LNCaP clone FGC (cell line): Measurements from ENCODE around the gene FGD2.
"Not testable (repeated sequence)": the region's sequence is repeated elsewhere in the genome, so short reads cannot be mapped to it uniquely, and the experiment has no call there.

ENCODE experiments used
- DNase-seq: peaks from one replicate; pipeline ENCODE4 v3.0.0-alpha.2; 2011; ENCODE audit warnings: low read depth
- H3K4me3 ChIP-seq: 2 replicates; pipeline ENCODE4 v1.5.1; 2011; ENCODE audit warnings: mild to moderate bottlenecking, low read depth, low read length, control low read depth
- TF ChIP-seq, protein P1 (sequence below): IDR thresholded peaks from 2 replicates; pipeline ENCODE4 v1.5.1; 2012; ENCODE audit warnings: mild to moderate bottlenecking; ENCODE audit not compliant: control insufficient read depth, insufficient read depth; ENCODE audit errors: extremely low read depth

The FGD2 gene

DNA sequence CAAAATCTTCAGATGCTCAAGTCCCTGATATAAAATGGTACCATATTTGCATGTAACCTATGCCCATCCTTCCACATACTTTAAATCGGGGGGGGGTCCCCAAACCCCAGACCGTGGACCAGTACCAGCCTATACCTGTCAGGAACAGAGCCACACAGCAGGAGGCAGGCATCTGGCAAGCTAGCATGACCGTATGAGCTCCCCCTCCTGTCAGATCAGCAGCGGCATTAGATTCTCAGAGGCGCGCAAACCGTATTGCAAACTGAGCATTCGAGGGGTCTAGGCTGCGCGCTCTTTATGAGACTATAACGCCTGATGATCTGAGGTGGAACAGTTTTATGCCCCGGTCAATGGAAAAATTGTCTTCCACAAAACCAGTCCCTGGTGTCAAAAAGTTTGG lies 30.7 kb downstream of the FGD2 start:
- DNase-seq, result no peak
- TF ChIP-seq, protein P1, sequence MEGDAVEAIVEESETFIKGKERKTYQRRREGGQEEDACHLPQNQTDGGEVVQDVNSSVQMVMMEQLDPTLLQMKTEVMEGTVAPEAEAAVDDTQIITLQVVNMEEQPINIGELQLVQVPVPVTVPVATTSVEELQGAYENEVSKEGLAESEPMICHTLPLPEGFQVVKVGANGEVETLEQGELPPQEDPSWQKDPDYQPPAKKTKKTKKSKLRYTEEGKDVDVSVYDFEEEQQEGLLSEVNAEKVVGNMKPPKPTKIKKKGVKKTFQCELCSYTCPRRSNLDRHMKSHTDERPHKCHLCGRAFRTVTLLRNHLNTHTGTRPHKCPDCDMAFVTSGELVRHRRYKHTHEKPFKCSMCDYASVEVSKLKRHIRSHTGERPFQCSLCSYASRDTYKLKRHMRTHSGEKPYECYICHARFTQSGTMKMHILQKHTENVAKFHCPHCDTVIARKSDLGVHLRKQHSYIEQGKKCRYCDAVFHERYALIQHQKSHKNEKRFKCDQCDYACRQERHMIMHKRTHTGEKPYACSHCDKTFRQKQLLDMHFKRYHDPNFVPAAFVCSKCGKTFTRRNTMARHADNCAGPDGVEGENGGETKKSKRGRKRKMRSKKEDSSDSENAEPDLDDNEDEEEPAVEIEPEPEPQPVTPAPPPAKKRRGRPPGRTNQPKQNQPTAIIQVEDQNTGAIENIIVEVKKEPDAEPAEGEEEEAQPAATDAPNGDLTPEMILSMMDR, result no peak
- H3K4me3 ChIP-seq, result no peak overlapping the region

DNA sequence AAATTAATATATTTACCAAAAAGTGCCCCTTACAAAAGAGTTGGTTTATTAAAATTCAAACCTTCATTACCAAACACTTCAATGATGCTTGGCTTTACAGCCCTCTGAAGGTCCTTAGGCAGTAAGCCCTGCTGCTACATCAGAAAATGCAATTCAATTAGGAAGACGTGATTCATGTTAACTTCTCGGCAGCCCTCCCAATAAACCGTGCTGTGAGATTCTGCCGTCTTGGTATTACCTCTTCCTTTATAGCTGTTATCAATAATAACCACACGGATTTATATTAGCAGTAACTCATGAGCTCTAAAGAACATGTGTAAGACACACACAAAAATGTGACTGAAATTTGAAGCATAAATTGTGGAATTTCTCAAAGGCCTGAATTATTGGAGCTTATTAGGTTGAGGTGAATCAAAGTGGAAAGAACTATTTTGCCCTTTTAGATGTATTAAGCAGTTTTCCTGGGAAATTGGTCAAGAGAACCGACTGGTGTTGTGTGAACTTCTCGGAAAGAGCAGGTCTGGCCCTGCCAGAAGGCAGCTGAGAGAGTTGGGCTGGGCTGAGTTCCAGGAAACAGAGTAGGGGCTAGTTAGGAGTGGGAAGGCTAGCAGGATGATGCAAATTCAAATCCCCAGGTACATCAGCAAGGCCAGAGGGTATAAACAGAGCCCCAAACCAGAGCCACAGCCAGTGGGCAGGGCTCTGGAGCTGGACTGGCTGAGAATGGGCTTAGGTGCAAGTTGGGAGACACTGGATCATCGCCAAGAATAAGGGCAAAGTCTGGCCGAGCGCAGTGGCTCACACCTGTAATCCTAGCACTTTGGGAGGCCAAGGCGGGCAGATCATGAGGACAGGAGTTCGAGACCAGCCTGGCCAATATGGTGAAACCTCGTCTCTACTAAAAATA lies 33.1 kb downstream of the FGD2 start:
- DNase-seq, result no peak
- H3K4me3 ChIP-seq, result no peak overlapping the region
- TF ChIP-seq, protein P1, result no peak

DNA sequence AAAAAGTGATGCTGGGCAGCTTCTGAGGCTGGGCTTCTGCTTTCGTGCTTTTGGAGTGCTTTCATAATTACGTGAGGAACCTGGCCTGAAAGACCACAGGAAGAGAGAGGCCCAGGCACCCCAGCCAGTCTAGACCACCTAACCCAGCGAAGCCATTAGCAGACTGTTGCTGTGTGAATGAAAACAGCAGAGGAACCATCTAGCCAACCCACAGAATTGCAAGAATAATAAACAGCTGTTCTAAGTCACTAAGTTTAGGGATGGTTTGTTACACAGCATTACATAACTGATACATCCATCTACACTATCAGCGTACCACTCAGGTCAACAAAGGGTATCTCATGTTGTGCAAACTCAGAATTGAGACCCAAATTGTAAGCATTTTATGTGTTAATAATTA lies 34.5 kb downstream of the FGD2 start:
- no peak for DNase-seq
- TF ChIP-seq, protein P1, result no peak
- no peak overlapping the region for H3K4me3 ChIP-seq

DNA sequence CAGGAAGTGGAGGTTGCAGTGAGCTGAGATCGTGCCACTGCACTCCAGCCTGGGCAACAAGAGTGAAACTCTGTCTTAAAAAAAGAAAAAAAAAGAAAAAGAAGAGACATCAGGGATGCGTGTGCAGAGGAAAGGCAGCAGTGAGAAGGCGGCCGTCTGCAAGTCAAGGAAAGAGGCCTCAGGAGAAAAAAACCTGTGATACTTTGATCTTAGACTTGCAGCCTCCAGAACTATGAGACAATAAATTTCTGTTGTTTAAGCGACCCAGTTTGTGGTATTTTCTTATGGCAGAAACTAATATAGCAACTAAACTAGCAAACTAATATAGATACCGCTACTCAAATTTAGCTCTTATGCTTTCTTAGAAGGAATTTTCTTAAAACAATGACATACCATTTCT lies 36.1 kb downstream of the FGD2 start:
- H3K4me3 ChIP-seq, result no peak overlapping the region
- no peak for DNase-seq
- TF ChIP-seq, protein P1, result no peak

DNA sequence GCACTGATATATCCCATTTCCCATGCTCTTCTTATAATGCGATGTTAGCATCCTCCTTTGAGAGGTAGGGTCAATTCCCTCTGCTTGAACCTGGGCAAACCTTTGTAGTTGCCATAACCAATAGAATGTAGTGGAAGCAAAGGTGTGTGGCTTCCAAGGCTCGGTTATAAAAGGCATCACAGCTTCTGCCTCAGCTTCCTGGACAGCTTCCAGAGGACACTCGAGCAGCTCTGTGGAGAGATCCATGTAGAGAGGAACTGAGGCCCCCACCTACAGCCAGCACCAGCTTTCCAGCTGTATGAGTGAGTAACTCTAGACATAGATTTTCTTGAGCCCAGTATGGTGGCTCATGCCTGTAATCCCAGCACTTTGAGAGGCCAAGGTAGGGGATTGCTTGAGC lies 36.7 kb downstream of the FGD2 start:
- TF ChIP-seq, protein P1, result no peak
- H3K4me3 ChIP-seq, result no peak overlapping the region
- DNase-seq, result no peak

DNA sequence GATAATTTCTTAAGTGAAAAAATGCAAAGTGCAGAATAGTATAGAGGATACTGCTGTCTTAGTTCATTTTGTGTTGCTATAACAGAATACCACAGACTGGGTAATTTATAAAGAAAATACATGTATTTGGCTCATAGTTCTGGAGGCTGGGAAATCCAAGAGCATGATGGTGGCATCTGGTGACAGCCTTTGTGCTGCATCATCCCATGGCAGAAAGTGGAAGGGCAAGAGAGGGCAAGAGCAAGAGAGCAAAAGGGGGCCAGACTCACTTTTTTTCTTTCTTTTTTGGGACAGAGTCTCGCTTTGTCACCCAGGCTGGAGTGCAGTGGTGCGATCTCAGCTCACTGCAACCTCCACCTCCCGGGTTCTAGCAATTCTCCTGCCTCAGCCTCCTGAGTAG lies 37.6 kb downstream of the FGD2 start:
- not testable (repeated sequence) for DNase-seq, H3K4me3 ChIP-seq

DNA sequence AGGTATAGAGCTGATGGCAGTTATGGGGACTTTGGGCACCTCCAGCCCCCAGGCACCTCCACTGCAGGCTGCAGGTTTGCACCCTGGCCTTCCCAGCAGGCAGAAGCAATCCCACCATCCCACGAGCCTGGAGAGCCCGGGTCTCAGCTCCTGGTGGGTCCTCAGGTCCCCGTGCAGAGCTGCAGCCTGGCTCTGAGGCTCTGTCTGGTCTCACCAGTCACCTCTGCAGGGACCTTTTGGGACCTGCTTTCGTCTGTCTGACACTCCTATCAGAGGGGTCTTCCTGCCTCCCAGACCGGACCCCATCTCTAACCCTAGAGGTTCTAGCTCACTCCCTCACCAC lies 41.9 kb downstream of the FGD2 start:
- no peak for DNase-seq
- no peak overlapping the region for H3K4me3 ChIP-seq
- TF ChIP-seq, protein P1, result no peak
